HEK293T (cell line): ENCODE data around the gene GREM1.

Experiments
- CTCF ChIA-PET: fragments of 350-600 bp; formaldehyde crosslinking; extraction: SDS; loops from one replicate; lab custom pipeline; 2021; ENCODE audit warnings: antibody characterized with exemption, inconsistent platforms; lab: Yijun Ruan, JAX
- POLR2A ChIA-PET: fragments of 350-600 bp; formaldehyde crosslinking; extraction: SDS; loops from one replicate; lab custom pipeline; 2020; ENCODE audit warnings: antibody characterized with exemption, inconsistent platforms; lab: Yijun Ruan, JAX
- DNase-seq: peaks from one replicate; pipeline ENCODE4 v3.0.0; 2012; ENCODE audit warnings: mixed read lengths; ENCODE audit errors: extremely low spot score
- ARNT ChIP-seq: fragments of 450-650 bp; IDR thresholded peaks from 2 replicates; pipeline ENCODE4 v1.6.1; 2017; ENCODE audit warnings: mild to moderate bottlenecking
- BHLHE40 ChIP-seq: fragments of 450-650 bp; IDR thresholded peaks from 2 replicates; pipeline ENCODE4 v1.6.1; 2016; ENCODE audit warnings: mild to moderate bottlenecking, moderate library complexity, borderline replicate concordance
- CTBP1 ChIP-seq: fragments of 450-650 bp; IDR thresholded peaks from 2 replicates; pipeline ENCODE4 v1.6.1; 2016; ENCODE audit warnings: borderline replicate concordance
- ELF4 ChIP-seq: fragments of 450-650 bp; IDR thresholded peaks from 2 replicates; pipeline ENCODE4 v1.6.1; 2017; ENCODE audit warnings: antibody characterized with exemption
- FOXA1 ChIP-seq: fragments of 450-650 bp; IDR thresholded peaks from 2 replicates; pipeline ENCODE4 v1.6.1; 2016; ENCODE audit warnings: mild to moderate bottlenecking
- FOXK2 ChIP-seq: fragments of 450-650 bp; IDR thresholded peaks from 2 replicates; pipeline ENCODE4 v1.6.1; 2016; ENCODE audit warnings: mild to moderate bottlenecking
- FOXM1 ChIP-seq: fragments of 450-650 bp; IDR thresholded peaks from 2 replicates; pipeline ENCODE4 v1.6.1; 2017; ENCODE audit warnings: mild to moderate bottlenecking, borderline replicate concordance
- HDGF ChIP-seq: fragments of 450-650 bp; IDR thresholded peaks from 2 replicates; pipeline ENCODE4 v1.6.1; 2017; ENCODE audit warnings: antibody characterized with exemption, borderline replicate concordance
- L3MBTL2 ChIP-seq: fragments of 450-650 bp; conservative IDR thresholded peaks from 2 replicates; pipeline ENCODE4 v1.6.1; 2016; ENCODE audit warnings: mild to moderate bottlenecking
- LEF1 ChIP-seq: fragments of 450-650 bp; IDR thresholded peaks from 2 replicates; pipeline ENCODE4 v1.6.1; 2017; ENCODE audit warnings: mild to moderate bottlenecking, borderline replicate concordance
- NFRKB ChIP-seq: fragments of 450-650 bp; IDR thresholded peaks from 2 replicates; pipeline ENCODE4 v1.6.1; 2016; ENCODE audit warnings: mild to moderate bottlenecking, moderate library complexity
- PKNOX1 ChIP-seq: fragments of 450-650 bp; IDR thresholded peaks from 2 replicates; pipeline ENCODE4 v1.6.1; 2016
- SP1 ChIP-seq: fragments of 450-650 bp; IDR thresholded peaks from 2 replicates; pipeline ENCODE4 v1.6.1; 2017
- SUZ12 ChIP-seq: fragments of 450-650 bp; IDR thresholded peaks from 2 replicates; pipeline ENCODE4 v1.6.1; 2016; ENCODE audit warnings: mild to moderate bottlenecking
- TARDBP ChIP-seq: fragments of 450-650 bp; IDR thresholded peaks from 2 replicates; pipeline ENCODE4 v1.6.1; 2016
- ZNF384 ChIP-seq: fragments of 450-650 bp; IDR thresholded peaks from 2 replicates; pipeline ENCODE4 v1.6.1; 2016

GREM1 gene

GRCh38 chr15:32729700-32730395 is 12.0 kb downstream of the GREM1 start:
- TF ChIP-seq TARDBP (no peak), FOXM1 (no peak), L3MBTL2 (no peak), FOXA1 (no peak), NFRKB (no peak), ARNT (no peak), CTBP1 (no peak), ELF4 (no peak), FOXK2 (no peak), PKNOX1 (no peak), ZNF384 (no peak), BHLHE40 (no peak), SP1 (no peak), LEF1 (no peak), HDGF (no peak), SUZ12 (no peak)
- DNase-seq, result no peak
- ChIA-PET POLR2A (no interaction called here), CTCF (no interaction called here)

GRCh38 chr15:32730677-32731654 is 13.2 kb downstream of the GREM1 start:
- TF ChIP-seq FOXK2, result no peak
- no peak for TF ChIP-seq LEF1
- TF ChIP-seq NFRKB, result no peak
- no peak for TF ChIP-seq HDGF
- TF ChIP-seq PKNOX1, result no peak
- TF ChIP-seq ARNT, result no peak
- TF ChIP-seq L3MBTL2, result no peak
- TF ChIP-seq TARDBP, result no peak
- no peak for TF ChIP-seq FOXA1
- TF ChIP-seq BHLHE40, result no peak
- no peak for TF ChIP-seq SP1
- TF ChIP-seq ZNF384, result no peak
- no peak for TF ChIP-seq ELF4
- TF ChIP-seq SUZ12, result no peak
- ChIA-PET CTCF (no interaction called here), POLR2A (no interaction called here)
- peak; percentile 46 for DNase-seq

GRCh38 chr15:32732574-32733157 is 14.9 kb downstream of the GREM1 start:
- POLR2A ChIA-PET, result no interaction called here
- TF ChIP-seq ZNF384, result no peak
- no peak for TF ChIP-seq NFRKB
- TF ChIP-seq L3MBTL2, result no peak
- TF ChIP-seq PKNOX1, result no peak
- TF ChIP-seq HDGF, result no peak
- TF ChIP-seq LEF1, result no peak
- TF ChIP-seq ELF4, result no peak
- TF ChIP-seq CTBP1, result no peak
- no peak for TF ChIP-seq FOXM1
- TF ChIP-seq ARNT, result no peak
- TF ChIP-seq SUZ12, result no peak
- no peak for TF ChIP-seq FOXK2
- TF ChIP-seq BHLHE40, result no peak
- no peak for TF ChIP-seq FOXA1
- CTCF ChIA-PET, result no interaction called here
- DNase-seq, result no peak

GRCh38 chr15:32733281-32733680 is 15.5 kb downstream of the GREM1 start:
- no peak for TF ChIP-seq CTBP1
- no peak for TF ChIP-seq ELF4
- no peak for TF ChIP-seq FOXA1
- no peak for TF ChIP-seq SUZ12
- no peak for TF ChIP-seq LEF1
- TF ChIP-seq L3MBTL2, result no peak
- no peak for TF ChIP-seq SP1
- TF ChIP-seq NFRKB, result no peak
- TF ChIP-seq FOXK2, result no peak
- no peak for TF ChIP-seq ARNT
- TF ChIP-seq HDGF, result no peak
- TF ChIP-seq BHLHE40, result no peak
- TF ChIP-seq PKNOX1, result no peak
- TF ChIP-seq ZNF384, result no peak
- TF ChIP-seq TARDBP, result no peak
- no peak for TF ChIP-seq FOXM1
- ChIA-PET POLR2A (no interaction called here), CTCF (no interaction called here)
- DNase-seq, result no peak
